PC-3 (cell line): ENCODE results near the gene TRDMT1. TPM values are rescaled to one million over a fixed set of nuclear protein-coding genes. Genes with fewer than 3 reads are reported as not detected.

Experiments used
- ATAC-seq: fragments of 200-7000 bp; cut with Tn5 transposase; 2 replicates; pipeline ENCODE4 v1.9.1; 2020; ENCODE audit warnings: mild to moderate bottlenecking, moderate library complexity
- BruUV-seq: library from RNA; stranded (reverse); fragments of 400-500 nt; replicated peaks from 2 replicates; lab custom pipeline; 2021; lab: Mats Ljungman, UMichigan
- CTCF ChIA-PET: fragments of 300-600 bp; sonication (Branson Sonifier 250); formaldehyde crosslinking; loops from one replicate; lab custom pipeline; 2022; ENCODE audit warnings: antibody characterized with exemption; lab: Charles Lee
- POLR2A ChIA-PET: fragments of 300-600 bp; sonication (Branson Sonifier 250); formaldehyde crosslinking; loops from one replicate; lab custom pipeline; 2022; ENCODE audit warnings: antibody characterized with exemption; ENCODE audit not compliant: unreplicated experiment; lab: Charles Lee
- DNase-seq: peaks from one replicate; pipeline ENCODE4 v3.0.0-alpha.2; 2015
- H2AFZ ChIP-seq: fragments of 300-600 bp; sonication (generic); 2 replicates; pipeline ENCODE4 v1.6.0; 2016; ENCODE audit warnings: antibody characterized with exemption, low read length
- H3F3A ChIP-seq: fragments of 300-600 bp; sonication (generic); one replicate; pipeline ENCODE4 v1.6.0; 2017; ENCODE audit warnings: antibody characterized with exemption, low read length, control low read depth, mild to moderate bottlenecking; ENCODE audit not compliant: unreplicated experiment
- H3K27ac ChIP-seq: fragments of 300-600 bp; sonication (generic); 2 replicates; pipeline ENCODE4 v1.5.1; 2016; ENCODE audit warnings: mild to moderate bottlenecking, low read length
- H3K27me3 ChIP-seq: fragments of 300-600 bp; sonication (generic); 2 replicates; pipeline ENCODE4 v1.6.1; 2016; ENCODE audit warnings: low read length, mixed read lengths
- H3K36me3 ChIP-seq: fragments of 300-600 bp; sonication (generic); 2 replicates; pipeline ENCODE4 v1.6.1; 2016; ENCODE audit warnings: low read depth, mixed run types, low read length, mixed read lengths
- H3K4me1 ChIP-seq: fragments of 300-600 bp; sonication (generic); 2 replicates; pipeline ENCODE4 v1.5.1; 2016; ENCODE audit warnings: low read length; ENCODE audit not compliant: insufficient read depth
- H3K4me2 ChIP-seq: fragments of 300-600 bp; sonication (generic); 2 replicates; pipeline ENCODE4 v1.6.0; 2016; ENCODE audit warnings: low read length
- H3K4me3 ChIP-seq: fragments of 300-600 bp; sonication (generic); 2 replicates; pipeline ENCODE4 v1.5.1; 2016; ENCODE audit warnings: mild to moderate bottlenecking, low read length, mixed read lengths
- H3K79me2 ChIP-seq: fragments of 300-600 bp; sonication (generic); 2 replicates; pipeline ENCODE4 v1.6.1; 2017; ENCODE audit warnings: low read length, mixed read lengths
- H3K9ac ChIP-seq: fragments of 300-600 bp; sonication (generic); 2 replicates; pipeline ENCODE4 v1.6.0; 2016; ENCODE audit warnings: mild to moderate bottlenecking, low read length
- H3K9me2 ChIP-seq: fragments of 300-600 bp; sonication (generic); replicated peaks from 2 replicates; pipeline ENCODE4 v1.6.1; 2016; ENCODE audit warnings: mixed run types, low read length, mixed read lengths
- H3K9me3 ChIP-seq: fragments of 300-600 bp; sonication (generic); 2 replicates; pipeline ENCODE4 v1.6.1; 2016; ENCODE audit warnings: low read length, mixed read lengths
- H4K20me1 ChIP-seq: fragments of 300-600 bp; sonication (generic); 2 replicates; pipeline ENCODE4 v1.6.1; 2016; ENCODE audit warnings: low read length, mixed read lengths
- EZH2 ChIP-seq: fragments of 300-600 bp; sonication (generic); IDR thresholded peaks from one replicate; pipeline ENCODE4 v1.6.1; 2017; ENCODE audit warnings: antibody characterized with exemption, mild to moderate bottlenecking, low read length; ENCODE audit not compliant: unreplicated experiment
- EZH2phosphoT487 ChIP-seq: fragments of 300-600 bp; sonication (generic); IDR thresholded peaks from 2 replicates; pipeline ENCODE4 v1.6.1; 2018; ENCODE audit warnings: mild to moderate bottlenecking, antibody characterized with exemption, low read length, borderline replicate concordance
- intact Hi-C: fragments of 100-400 bp; cut with micrococcal nuclease; formaldehyde crosslinking; loops from 2 replicates; pipeline ENCODE4 v1.9.0; 2023
- total RNA-seq: library from RNA; depleted of rRNA; stranded (reverse); fragments of >200 nt; gene quantifications from 2 replicates; pipeline ENCODE4 v1.2.3, GENCODE V29; 2014
- TF ChIP-seq, protein P1 (sequence below): fragments of 300-600 bp; sonication (generic); conservative IDR thresholded peaks from 2 replicates; pipeline ENCODE4 v1.5.1; 2017; ENCODE audit warnings: antibody characterized with exemption, low read depth, mild to moderate bottlenecking, low read length

TRDMT1 gene
- total RNA-seq, 1 experiment from 2014 or later, result 2.0 TPM

DNA sequence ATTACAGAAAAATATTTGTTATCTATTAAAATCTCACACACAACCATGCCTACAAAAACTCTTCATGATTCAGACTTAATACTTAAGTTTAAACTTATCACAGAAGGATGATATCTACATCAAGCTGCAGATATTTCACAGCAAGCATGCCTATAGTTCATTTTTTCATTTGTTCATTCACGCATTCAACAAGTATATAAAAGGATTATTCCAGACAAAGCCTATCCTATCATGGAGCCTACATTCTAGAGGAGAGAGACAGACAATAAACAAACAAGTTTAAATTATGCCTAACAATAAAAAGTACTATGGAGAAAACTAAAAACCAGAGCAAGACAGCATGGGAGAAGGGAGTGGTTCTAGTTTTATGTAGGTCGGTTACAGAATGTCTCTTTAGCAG is 10.9 kb downstream of the TRDMT1 start:
- ChIA-PET CTCF (no interaction called here), POLR2A (no interaction called here)

DNA sequence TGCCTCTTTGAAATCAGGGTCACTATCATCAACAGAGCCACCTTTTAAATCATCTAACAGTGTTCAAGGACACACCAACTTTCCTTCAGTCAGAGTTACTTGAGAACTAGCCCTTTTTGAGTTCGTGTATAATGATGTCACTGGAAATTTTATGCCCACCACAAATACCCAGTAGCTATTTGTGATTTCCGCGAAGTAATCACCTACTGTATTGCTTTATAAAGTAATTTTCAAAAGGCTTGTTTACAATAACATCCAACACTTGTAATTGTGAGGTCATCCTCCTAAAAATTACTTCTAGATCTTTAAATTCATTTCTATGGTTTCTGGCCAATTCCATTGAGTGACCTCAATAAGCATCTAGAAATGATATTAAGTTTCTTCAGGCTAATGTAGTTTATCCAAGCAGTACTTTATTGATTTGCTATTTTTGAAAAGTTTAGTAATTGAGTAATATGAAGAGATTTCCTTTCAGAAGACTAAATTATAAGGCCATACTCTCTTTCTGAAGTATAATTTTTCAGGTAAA is 12.8 kb downstream of the TRDMT1 start:
- ChIA-PET POLR2A (interaction anchor here (0.6 kb wide), 1 partner anchor 40 kb away, joined by 4 read pairs; the partner anchor contains the start of gene VIM), CTCF (no interaction called here)
- H4K20me1 ChIP-seq, result no peaks in the 10 kb centered on the region
- DNase-seq, result no peak
- H3K79me2 ChIP-seq, result no peaks in the 10 kb centered on the region
- H2AFZ ChIP-seq, result no peak overlapping the region
- no peaks in the 10 kb centered on the region for H3K27me3 ChIP-seq
- no TSS peak for BruUV-seq
- intact Hi-C loops, result no loop called here
- no peak overlapping the region for H3K4me3 ChIP-seq
- no peaks in the 10 kb centered on the region for H3K36me3 ChIP-seq
- H3F3A ChIP-seq, result no peaks in the 10 kb centered on the region
- TF ChIP-seq, protein P1, sequence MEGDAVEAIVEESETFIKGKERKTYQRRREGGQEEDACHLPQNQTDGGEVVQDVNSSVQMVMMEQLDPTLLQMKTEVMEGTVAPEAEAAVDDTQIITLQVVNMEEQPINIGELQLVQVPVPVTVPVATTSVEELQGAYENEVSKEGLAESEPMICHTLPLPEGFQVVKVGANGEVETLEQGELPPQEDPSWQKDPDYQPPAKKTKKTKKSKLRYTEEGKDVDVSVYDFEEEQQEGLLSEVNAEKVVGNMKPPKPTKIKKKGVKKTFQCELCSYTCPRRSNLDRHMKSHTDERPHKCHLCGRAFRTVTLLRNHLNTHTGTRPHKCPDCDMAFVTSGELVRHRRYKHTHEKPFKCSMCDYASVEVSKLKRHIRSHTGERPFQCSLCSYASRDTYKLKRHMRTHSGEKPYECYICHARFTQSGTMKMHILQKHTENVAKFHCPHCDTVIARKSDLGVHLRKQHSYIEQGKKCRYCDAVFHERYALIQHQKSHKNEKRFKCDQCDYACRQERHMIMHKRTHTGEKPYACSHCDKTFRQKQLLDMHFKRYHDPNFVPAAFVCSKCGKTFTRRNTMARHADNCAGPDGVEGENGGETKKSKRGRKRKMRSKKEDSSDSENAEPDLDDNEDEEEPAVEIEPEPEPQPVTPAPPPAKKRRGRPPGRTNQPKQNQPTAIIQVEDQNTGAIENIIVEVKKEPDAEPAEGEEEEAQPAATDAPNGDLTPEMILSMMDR, result no peak
- TF ChIP-seq EZH2phosphoT487, result no peak
- TF ChIP-seq EZH2, result no peak
- H3K9me3 ChIP-seq, result no peaks in the 10 kb centered on the region
- H3K9me2 ChIP-seq, result no peaks in the 10 kb centered on the region
- H3K4me1 ChIP-seq, result no peaks in the 10 kb centered on the region
- ATAC-seq, result no peak
- no peak overlapping the region for H3K27ac ChIP-seq
- no peak overlapping the region for H3K9ac ChIP-seq
- no peak overlapping the region for H3K4me2 ChIP-seq

More for the DNA sequence above, 10.9 kb downstream of the TRDMT1 start:
- Histone ChIP-seq H3K27ac (no peak overlapping the region), H2AFZ (no peak overlapping the region), H3K4me3 (no peak overlapping the region), H3K27me3 (no peaks in the 10 kb centered on the region), H3K9me3 (no peaks in the 10 kb centered on the region), H3K36me3 (no peaks in the 10 kb centered on the region), H3K4me2 (no peak overlapping the region), H3F3A (no peaks in the 10 kb centered on the region), H3K79me2 (no peaks in the 10 kb centered on the region), H3K4me1 (no peaks in the 10 kb centered on the region), H3K9ac (no peak overlapping the region), H3K9me2 (no peaks in the 10 kb centered on the region), H4K20me1 (no peaks in the 10 kb centered on the region)
- BruUV-seq, result no TSS peak
- TF ChIP-seq EZH2, result no peak
- TF ChIP-seq, protein P1, result no peak
- TF ChIP-seq EZH2phosphoT487, result no peak
- DNase-seq (no peak), ATAC-seq (no peak)
- intact Hi-C loops, result no loop called here

DNA sequence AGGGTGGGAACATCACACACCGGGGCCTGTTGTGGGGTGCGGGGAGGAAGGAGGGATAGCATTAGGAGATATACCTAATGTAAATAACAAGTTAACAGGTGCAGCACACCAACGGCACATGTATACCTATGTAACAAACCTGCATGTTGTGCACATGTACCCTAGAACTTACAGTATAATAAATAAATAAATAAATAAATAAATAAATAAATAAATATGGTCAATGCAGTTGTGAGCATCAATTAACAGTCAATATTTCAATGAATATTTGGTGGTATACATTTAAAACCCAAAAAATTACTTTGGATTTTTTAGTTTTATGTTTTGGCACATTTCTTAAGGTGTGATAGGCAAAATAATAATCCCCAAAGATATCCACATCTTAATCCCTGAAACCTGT is 15.6 kb downstream of the TRDMT1 start:
- no peak for DNase-seq
- no peak overlapping the region for H3K27ac ChIP-seq
- no peaks in the 10 kb centered on the region for H3K4me1 ChIP-seq
- BruUV-seq, result no TSS peak
- no peaks in the 10 kb centered on the region for H3K27me3 ChIP-seq
- H3K79me2 ChIP-seq, result no peaks in the 10 kb centered on the region
- POLR2A ChIA-PET, result no interaction called here
- no peaks in the 10 kb centered on the region for H4K20me1 ChIP-seq
- intact Hi-C loops, result no loop called here
- H3K9me3 ChIP-seq, result no peaks in the 10 kb centered on the region
- no peak overlapping the region for H3K4me2 ChIP-seq
- H3K9ac ChIP-seq, result no peak overlapping the region
- H3K36me3 ChIP-seq, result no peaks in the 10 kb centered on the region
- H3K9me2 ChIP-seq, result no peaks in the 10 kb centered on the region
- CTCF ChIA-PET, result no interaction called here
- no peak for ATAC-seq
- TF ChIP-seq EZH2phosphoT487 (no peak), EZH2 (no peak)
- TF ChIP-seq, protein P1, result no peak
- H3K4me3 ChIP-seq, result no peak overlapping the region
- H2AFZ ChIP-seq, result no peak overlapping the region
- no peaks in the 10 kb centered on the region for H3F3A ChIP-seq
